HL-60/S4 (cell line): ENCODE measurements around the gene ZNF76.

Experiments used
- in situ Hi-C: fragments of 300-500 bp; cut with MboI; formaldehyde crosslinking; loops from 2 replicates; pipeline ENCODE4 v1.14.3; 2022; ENCODE audit warnings: low sequenced_read_pairs

ZNF76 gene

DNA sequence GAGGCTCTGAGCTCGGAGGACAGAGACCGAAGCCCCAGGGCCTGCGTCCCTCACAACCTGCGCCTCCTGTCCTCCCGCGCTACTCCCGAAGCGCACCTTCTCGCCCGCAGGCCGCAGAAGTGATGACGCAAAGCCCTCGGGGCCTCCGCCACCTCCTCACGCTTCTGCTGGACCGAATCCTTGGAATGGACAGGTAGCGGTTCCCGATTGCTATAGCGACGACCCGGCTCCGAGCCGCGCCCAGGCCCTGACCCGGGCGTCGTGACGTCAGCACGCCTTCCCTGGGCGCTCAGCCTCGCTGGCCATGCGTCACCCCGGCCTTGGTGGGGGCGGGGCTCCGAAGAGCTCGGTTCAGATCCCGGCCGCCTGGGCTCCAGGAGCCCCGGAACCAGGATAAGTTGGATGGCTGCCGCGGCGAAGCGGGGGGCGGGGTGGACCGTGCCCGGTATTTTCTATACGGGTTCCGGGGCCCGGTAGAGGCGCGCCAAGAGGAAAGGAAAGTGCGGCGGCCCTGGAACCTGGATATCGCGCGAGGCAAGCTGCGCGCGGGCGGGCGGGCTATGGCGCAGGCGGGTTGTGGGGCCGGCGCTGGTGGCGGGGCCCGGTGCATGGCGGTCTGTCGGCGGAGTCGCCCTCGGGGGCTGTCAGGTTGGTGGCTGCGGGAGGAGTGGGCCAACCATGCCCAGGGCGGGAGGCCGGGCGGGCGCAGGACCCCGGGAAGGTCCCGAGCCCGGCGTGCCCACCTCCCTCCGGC lies at the start of gene ZNF76:
ZNF76 (plus strand) TSS at position 542 of the 754 bp plus-strand sequence. CDS start 21,417 bp downstream, outside the sequence.
- in situ Hi-C loops: no loop called here

DNA sequence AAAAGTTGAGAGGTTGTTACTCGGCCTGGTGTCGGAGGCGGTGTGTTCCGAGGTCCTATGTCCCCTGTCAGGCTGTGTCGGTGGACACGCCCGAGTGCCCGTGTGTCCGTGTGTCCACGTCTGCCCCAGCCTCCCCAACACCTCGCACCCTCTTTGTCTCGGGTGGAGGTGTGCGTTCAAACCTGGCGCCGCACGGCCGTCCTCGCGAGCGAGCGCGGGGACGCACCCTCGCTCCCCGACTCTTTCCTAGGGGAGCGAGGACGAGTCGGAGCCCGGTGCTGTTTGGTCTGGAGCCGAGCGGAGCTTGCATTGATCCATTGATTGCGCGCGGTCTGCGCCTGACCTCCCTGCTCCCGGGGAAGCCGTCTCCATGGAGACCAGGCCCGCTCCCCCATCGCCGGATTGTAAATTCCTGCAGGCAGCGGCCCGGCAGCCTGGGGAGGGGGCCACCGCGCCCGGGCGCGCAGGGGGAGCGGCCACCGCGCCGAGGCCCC lies 46.2 kb upstream of the ZNF76 start:
- in situ Hi-C loops: no loop called here

DNA sequence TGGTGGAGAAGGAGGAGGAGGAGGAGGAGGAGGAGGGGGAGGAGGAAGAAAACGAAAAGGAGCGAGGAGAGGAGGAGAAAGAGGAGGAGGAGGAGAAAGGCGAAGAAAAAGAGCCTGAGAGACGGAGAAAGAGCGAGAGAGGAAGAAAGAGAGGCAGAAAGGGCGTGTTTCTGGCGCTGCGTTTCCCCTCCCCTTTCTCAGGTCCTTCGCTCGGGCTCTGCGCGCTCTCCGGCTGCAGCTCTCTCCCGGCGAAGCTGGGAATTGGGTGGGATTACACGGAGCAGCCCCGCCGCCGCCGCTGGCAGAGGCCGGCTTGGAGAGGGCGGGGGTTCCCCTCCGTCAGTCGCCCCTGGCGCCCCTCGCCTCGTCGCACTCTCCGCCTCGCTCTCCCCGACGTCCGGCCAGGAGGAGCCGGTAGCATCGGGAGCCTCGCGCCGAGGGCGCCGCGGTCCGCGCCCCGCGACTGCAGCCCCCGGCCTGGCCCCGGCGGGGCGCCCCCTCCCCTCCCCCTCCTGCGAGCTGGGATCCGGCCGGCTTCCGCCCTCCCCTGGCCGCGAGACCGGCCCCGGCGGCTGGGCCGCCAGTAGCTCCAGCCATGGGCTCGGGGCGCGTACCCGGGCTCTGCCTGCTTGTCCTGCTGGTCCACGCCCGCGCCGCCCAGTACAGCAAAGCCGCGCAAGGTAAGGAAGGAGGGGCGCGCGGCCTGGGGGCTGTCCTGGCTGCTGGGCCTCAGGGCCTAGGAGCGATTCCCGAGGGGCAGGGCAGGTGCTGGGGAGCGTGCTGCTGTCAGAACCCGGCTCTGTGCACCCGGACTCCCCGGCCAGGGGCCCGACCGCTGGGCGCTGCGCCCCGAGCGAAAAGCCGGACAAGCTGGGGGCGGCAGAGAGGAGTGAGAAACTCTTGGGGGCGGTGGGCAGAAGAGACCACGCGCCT lies 45.4 kb upstream of the ZNF76 start, which contains the start of gene SCUBE3:
SCUBE3 (plus strand) TSS at position 133 of the 933 bp plus-strand sequence; CDS start at position 596, 463 bp downstream.
- in situ Hi-C loops: no loop called here

DNA sequence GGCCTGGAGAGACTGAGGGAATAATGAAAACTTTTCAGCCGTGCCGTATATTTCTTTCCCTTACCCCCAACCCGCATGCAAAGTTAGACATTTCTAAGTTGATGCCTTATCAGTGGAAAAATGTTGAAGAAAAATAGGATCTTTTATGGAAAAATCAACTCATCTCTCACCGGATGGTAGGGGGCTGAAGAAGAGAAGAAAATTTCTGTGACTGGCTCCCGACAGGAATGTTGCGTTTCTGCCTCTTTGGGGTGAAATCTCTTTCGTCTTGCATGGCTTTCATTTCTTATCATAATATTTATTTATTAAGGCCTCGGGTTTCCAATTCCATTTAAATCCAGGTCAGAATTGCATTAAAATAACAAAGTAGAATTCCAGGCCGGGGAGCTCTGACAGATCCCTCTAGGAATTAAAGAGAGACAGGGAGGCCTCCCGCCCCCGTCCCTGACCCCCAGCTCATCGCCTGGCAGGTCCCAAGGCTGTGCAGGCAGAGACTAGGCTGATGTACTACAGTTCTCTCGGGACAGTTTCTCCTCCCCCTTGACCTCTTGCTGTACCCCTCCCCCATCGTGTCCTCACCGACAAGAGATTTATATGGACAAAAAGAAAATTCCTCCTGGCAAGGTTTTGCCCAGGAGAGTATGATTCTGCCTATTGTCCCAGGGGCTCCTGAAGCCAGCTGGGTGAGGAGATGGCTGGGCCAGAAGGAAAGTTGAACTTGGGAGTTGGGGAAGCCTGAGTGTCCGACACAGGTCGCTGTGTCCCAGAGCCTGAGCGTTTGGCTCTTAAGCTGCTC lies 44.5 kb upstream of the ZNF76 start:
- in situ Hi-C loops: no loop called here

DNA sequence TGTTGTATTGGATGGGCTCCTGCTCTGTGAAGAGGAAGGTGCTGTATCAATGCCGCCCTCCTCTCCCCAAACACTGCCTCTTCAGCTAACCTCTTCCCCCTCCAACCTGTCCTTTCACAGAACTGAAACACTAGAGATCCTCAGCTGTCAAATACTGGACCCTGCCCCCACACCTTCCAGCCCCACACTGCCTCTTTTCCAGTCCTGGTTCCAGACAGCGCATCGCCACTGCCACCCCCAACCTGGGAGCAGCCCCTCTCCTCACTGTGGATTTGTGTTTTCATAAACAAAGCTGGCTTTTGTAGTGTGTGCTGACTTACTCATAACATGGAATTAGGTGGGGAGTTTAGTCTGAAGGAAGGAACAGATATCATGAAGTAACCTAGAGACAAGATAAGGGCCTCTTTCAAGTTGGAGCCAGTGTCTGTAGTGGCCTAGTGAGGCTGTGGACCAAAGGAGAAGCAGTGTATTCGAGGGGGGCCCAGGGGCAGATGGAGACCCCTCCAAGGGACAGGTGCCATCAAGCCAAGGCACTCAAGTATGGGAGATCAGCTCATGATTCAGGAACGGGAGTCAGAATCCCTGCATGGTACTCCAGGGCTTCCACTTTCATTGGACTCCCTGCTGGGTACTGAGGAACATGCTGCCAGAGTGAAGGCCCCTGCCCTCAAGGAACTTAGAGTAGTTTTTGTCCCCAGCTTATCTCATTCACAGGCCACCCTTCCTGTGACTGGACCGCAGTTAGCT lies 43.7 kb upstream of the ZNF76 start:
- in situ Hi-C loops: no loop called here

DNA sequence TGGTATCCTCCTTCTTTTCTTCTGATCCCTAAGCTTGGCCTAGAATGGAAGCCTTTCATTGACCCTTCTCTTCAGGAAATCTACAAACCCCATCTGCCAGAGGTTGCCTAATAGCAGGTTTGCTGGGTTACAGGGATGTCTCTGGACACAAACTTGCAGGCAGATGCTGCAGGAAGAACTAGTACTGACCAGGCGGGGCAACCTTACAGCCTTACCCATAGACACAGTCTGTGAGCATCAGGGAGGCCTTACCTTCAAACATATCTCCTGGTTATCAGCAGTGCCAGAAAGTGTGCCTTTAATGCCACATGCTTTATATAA lies 43.2 kb upstream of the ZNF76 start:
- in situ Hi-C loops: no loop called here

DNA sequence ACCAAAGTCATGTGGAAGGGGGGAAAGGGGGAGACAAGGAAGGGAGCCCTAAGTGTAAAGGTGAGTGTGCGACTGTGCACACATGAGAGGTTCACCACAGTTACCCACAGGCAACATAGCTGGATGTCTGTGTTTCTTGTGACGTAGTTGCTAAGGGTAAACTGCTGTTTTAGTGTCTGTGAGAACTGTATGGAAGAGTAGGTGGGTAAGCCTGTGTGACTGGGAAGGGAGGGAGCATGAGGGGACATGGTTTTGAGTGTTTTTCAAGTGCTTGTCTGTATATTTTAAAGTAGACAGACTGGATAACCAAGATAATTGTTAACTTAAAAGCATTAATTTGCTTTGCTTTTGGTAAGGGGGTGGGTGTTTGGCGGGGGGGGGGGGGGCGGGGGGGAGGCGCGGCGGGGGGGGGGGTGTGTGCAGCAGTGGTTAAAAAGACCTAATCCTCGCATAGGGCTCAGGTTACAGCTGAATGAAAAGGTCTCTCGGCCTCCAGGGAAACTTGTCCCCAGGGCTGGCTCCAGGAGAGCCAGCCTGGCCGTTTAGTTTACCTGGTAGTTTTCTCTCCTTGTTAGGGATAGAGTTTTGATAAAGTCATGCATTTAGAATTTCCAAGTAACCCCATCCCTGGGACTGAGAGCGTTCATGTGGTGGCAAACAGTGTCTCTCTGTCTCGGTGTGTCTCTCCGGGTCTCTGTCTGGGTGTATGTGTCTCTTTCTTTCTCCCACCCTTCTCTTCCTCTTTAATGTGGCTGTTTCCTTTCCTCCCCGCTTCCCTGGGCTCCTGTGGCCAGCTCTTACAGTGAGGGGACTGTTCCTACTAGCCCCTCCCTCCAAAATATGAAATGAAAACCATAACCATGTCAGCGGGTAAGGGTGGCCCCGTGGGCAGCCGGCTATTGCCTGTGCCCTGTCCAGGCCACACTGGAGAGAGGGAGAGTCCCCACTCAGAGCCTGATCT lies 42.4 kb upstream of the ZNF76 start:
- in situ Hi-C loops: no loop called here

DNA sequence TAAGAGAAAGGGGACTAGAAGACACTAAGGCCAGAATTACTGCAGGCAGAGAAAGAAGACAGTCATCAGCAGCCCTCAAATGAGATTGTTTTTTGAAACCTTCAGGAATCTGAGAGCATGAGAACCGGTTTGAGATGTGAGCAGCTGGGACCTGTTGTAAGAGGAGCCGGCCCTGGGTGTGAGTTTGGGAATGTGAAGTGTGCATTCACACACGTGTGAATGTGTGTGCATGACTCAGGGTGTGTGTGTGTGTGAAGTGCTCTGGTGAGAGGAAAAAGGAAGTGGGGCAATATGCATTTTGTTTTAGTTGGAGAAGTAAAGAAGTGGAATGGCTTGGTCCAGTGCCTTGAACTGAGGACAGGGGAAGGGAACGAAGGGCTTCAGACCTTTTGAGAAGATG lies 41.5 kb upstream of the ZNF76 start:
- in situ Hi-C loops: no loop called here

DNA sequence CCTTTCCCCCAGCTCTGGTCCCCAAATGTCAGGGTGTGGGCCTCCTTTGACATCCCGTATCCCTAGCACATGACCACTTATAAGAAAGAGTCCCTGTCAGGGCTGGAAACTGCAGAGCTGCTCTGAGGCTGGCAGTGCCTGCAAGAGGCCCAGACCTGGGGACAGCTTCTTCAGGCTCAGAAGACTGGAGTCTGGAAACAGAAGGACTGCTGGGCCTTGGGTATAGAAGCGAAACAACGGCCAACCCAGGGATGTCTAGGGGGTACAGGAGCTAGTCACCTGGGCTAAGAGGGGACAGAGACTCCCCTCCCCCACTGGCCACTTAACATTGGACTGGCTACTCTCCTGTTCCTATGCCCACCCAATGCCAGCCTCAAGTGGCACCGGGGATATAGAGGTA lies 41.1 kb upstream of the ZNF76 start:
- in situ Hi-C loops: no loop called here

DNA sequence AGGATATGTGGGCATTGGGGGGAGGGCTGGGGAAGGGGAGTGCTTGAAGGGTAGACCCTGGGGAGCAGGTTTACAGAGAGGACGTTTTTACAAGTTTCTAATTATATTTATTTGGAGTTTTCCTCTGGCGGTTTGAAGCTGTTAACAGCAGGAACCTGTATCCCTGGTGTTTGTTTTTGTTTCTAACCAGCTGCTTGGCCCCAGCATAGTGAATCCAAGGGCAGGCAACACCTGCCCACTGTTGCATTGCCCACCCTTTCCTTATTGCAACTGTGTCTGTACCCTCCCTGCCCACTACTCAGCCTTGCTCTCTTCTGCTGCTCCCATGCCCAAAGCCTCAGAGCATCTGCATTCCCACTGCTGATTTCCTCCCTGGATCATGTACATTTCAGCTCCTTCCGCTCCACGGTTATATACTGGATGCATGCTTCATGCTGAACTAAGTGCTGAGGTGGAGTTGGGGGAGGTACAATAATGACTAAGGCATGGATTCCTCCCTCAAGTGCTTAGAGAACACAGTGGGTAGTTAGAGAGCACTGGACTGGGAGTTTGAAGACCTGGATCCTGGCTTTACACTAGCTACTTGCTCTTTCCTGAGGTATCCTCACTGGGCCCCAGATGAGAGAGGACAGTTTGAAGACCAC lies 39.7 kb upstream of the ZNF76 start:
- in situ Hi-C loops: no loop called here

DNA sequence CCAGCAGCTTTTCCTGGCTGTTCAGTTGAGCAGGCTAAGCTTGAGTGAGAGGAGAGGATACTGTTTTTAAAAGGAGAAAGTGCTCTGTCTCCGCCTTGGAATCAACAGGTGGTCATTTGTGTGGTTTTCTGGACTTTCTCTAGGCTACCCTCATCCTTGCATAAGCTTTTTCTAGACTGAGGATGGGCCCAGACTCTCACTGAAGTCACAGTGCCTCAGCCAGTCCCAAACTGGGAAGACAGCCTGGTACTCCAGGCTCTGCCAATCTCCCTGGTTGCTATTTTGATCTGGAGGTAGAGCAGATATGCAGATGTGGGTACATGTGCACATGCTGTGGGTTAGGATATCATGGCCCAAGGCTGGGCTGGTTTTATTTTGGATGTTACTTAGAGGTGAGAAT lies 38.8 kb upstream of the ZNF76 start:
- in situ Hi-C loops: no loop called here

DNA sequence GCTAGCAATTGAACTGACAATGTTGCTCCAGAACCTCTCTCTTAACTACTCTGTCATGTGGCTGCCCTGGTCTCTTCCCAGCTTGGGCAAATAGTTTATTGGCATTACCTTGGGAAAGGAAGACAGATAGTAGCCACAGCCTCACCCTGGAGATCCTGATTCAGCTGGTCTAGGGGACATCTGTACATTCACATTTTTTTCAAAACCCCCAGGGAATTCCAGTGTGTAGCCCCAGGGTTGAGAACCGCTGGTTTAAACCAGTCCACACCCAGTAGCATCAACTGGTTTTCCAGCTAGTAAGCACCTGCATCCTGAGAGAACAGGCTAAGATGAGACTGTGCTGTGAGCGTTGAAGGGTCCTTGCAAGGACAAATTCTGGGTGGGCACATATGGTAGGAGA lies 36.1 kb upstream of the ZNF76 start:
- in situ Hi-C loops: no loop called here

DNA sequence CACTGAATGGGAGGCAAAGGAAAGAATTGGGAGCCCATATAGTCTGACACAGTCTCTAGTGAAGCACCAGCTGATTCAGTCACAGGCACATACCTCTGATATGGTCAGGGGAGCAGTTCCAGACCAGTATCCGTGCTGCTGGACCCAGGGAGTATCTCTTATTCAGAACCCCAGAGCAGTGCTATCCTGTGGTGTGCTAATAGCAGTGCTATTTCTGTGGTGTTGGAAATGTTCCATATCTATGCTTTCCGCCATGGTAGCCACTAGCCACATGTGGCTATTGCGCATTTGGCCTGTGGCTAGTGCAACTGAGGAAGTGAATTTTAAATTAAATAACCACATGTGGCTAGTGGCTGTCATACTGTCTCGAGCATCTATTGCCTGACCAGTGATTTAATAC lies 34.8 kb upstream of the ZNF76 start:
- in situ Hi-C loops: loop anchor here (25.0 kb wide), 1 partner anchor 237 kb away; no protein-coding TSS in a partner anchor

DNA sequence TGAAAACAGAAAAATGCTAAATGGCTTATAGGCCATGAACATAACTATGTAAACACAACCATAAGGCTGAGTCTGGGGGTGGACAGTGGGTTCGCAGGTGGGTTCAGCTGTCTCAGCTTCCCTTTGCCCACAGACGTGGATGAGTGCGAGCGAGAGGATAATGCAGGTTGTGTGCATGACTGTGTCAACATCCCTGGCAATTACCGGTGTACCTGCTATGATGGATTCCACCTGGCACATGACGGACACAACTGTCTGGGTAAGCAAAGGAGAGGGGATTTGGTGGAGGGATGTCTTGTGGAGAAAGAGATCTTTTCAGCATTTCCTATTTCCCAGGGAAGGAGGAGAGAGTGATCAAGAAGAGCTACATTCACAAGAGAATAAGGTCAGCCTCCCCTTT lies 31.1 kb upstream of the ZNF76 start:
- in situ Hi-C loops: loop anchor here (25.0 kb wide), 1 partner anchor 241 kb away; no protein-coding TSS in a partner anchor

DNA sequence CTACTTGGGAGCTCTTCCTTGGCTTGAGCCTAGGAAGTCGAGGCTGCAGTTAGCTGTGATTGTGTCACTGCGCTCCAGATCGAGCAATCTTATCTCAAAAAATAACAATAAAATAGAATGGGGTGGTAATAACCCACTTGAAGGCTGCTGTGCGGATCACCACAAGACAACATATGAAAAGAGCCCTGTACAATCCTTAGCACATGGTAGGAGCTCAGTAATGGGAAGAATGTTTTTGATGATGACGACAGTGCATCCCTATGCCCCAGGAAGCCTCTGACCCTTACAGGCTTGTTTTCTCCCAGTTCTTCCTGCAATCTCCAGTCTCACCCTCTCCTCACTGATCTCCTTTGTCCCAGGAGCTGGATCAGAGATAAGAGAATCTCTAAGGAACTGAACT lies 30.2 kb upstream of the ZNF76 start:
- in situ Hi-C loops: loop anchor here (25.0 kb wide), 1 partner anchor 242 kb away; no protein-coding TSS in a partner anchor

DNA sequence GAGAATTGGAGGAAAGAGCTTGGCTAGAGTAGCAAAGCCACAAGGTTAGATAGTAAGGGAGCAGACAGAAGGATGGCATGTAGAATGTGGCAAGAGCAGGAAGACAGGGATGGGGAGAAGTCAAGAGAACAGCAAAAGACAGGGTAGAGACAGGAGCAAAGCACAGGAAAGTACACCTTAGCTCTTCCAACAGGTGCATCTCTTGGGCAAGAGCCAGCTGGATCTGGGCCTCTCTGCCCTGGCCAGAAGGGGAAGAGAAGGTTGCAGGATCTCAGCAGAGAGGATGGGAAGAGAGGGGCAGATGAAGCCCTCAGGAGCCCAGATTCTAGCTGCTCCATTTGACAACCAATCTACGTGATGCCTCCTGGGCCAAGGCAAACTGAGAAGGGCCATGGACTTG lies 29.0 kb upstream of the ZNF76 start:
- in situ Hi-C loops: loop anchor here (25.0 kb wide), 1 partner anchor 243 kb away; no protein-coding TSS in a partner anchor

DNA sequence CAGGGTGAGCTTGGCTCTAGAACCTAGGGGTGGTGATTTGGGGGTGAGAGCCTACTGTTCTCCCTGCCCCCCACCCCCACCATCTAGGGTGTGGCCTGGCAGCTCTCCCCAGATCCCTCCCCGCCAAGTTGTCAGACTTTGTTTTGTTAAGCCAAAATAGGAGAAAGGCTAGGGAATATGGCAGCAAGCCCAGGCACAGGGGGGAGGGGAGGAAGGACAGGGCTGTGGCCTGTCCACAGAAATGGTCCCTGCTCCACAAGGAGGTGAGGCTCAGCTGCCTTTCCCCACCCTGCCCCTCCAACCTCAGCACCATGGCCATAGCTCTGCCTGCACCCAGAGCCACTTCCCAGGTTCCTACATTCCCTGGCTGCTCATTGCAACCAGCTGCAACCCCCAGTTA lies 28.6 kb upstream of the ZNF76 start:
- in situ Hi-C loops: loop anchor here (25.0 kb wide), 1 partner anchor 244 kb away; no protein-coding TSS in a partner anchor

DNA sequence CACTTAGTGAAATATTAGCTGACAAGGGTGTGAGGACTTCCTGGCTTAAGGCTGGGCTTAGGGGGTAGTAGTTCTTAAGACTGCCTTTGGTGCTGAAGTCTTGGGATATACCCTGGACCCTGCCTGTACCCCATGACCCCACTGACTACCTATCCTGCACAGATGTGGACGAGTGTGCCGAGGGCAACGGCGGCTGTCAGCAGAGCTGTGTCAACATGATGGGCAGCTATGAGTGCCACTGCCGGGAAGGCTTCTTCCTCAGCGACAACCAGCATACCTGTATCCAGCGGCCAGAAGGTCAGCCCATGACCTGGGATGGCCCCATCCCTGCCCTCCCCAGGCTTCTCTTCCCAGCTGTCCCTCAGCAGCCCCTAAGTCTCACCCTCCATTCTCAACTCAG lies 28.0 kb upstream of the ZNF76 start:
- in situ Hi-C loops: loop anchor here (25.0 kb wide), 1 partner anchor 244 kb away; no protein-coding TSS in a partner anchor
